HepG2 (cell line): ENCODE data around the gene SENP5. TPM values are rescaled to one million over a fixed set of nuclear protein-coding genes. Genes with fewer than 3 reads are reported as not detected.

Source experiments
- ARID4A ChIP-seq: sonication (generic); formaldehyde crosslinking; IDR thresholded peaks from 2 replicates; pipeline ENCODE4 v1.5.0; 2020; ENCODE audit warnings: mild to moderate bottlenecking, missing genetic modification reagents, borderline replicate concordance
- BCL6 ChIP-seq: IDR thresholded peaks from 2 replicates; pipeline ENCODE4 v1.6.1; 2016; ENCODE audit warnings: missing genetic modification reagents, missing compliant biosample characterization
- CERS6 ChIP-seq: sonication (generic); formaldehyde crosslinking; IDR thresholded peaks from 2 replicates; pipeline ENCODE4 v1.5.0; 2020; ENCODE audit warnings: missing genetic modification reagents
- CTCF ChIP-seq: sonication (generic); formaldehyde crosslinking; IDR thresholded peaks from 2 replicates; pipeline ENCODE4 v1.5.0; 2020; ENCODE audit warnings: mild to moderate bottlenecking, missing genetic modification reagents, moderate library complexity
- GABPB1 ChIP-seq: IDR thresholded peaks from 2 replicates; pipeline ENCODE4 v1.6.1; 2016; ENCODE audit warnings: mild to moderate bottlenecking, missing genetic modification reagents, moderate library complexity, missing compliant biosample characterization
- KLF6 ChIP-seq: IDR thresholded peaks from 2 replicates; pipeline ENCODE4 v1.8.0; 2016; ENCODE audit warnings: missing biosample characterization, missing genetic modification reagents
- MEF2D ChIP-seq: sonication (generic); formaldehyde crosslinking; IDR thresholded peaks from 2 replicates; pipeline ENCODE4 v1.5.1; 2020; ENCODE audit warnings: mild to moderate bottlenecking, missing genetic modification reagents
- MTA1 ChIP-seq: sonication (generic); formaldehyde crosslinking; IDR thresholded peaks from 2 replicates; pipeline ENCODE4 v1.4.0; 2020; ENCODE audit warnings: missing genetic modification reagents, mild to moderate bottlenecking, borderline replicate concordance
- NCOA1 ChIP-seq: sonication (generic); formaldehyde crosslinking; IDR thresholded peaks from 2 replicates; pipeline ENCODE4 v1.9.0; 2021; ENCODE audit warnings: missing genetic modification reagents
- SALL1 ChIP-seq: sonication (generic); formaldehyde crosslinking; IDR thresholded peaks from 2 replicates; pipeline ENCODE4 v1.8.0; 2022; ENCODE audit warnings: mild to moderate bottlenecking, missing genetic modification reagents
- SP5 ChIP-seq: IDR thresholded peaks from 2 replicates; pipeline ENCODE4 v1.6.1; 2016; ENCODE audit warnings: low read depth, borderline replicate concordance
- THAP8 ChIP-seq: sonication (generic); formaldehyde crosslinking; IDR thresholded peaks from 2 replicates; pipeline ENCODE4 v1.5.1; 2020; ENCODE audit warnings: missing genetic modification reagents, mild to moderate bottlenecking, borderline replicate concordance
- ZBTB38 ChIP-seq: sonication (generic); formaldehyde crosslinking; IDR thresholded peaks from 2 replicates; pipeline ENCODE4 v1.5.1; 2020; ENCODE audit warnings: mild to moderate bottlenecking, missing genetic modification reagents
- ZFP36 ChIP-seq: fragments of 150-350 bp; IDR thresholded peaks from 2 replicates; pipeline ENCODE4 v1.6.1; 2018; ENCODE audit warnings: borderline replicate concordance, low read length, low read depth; ENCODE audit not compliant: partially characterized antibody
- ZFP90 ChIP-seq: sonication (generic); formaldehyde crosslinking; IDR thresholded peaks from 2 replicates; pipeline ENCODE4 v1.8.0; 2022; ENCODE audit warnings: missing genetic modification reagents, mild to moderate bottlenecking, inconsistent platforms, borderline replicate concordance
- ZMYM2 ChIP-seq: sonication (generic); formaldehyde crosslinking; IDR thresholded peaks from 2 replicates; pipeline ENCODE4 v1.8.0; 2022; ENCODE audit warnings: mild to moderate bottlenecking, missing genetic modification reagents
- ZMYM3 ChIP-seq: sonication (generic); formaldehyde crosslinking; IDR thresholded peaks from 2 replicates; pipeline ENCODE4 v1.5.1; 2020; ENCODE audit warnings: mild to moderate bottlenecking, missing genetic modification reagents
- ZNF12 ChIP-seq: sonication (generic); formaldehyde crosslinking; IDR thresholded peaks from 2 replicates; pipeline ENCODE4 v1.5.0; 2020; ENCODE audit warnings: missing genetic modification reagents
- ZNF614 ChIP-seq: IDR thresholded peaks from 2 replicates; pipeline ENCODE4 v1.6.1; 2018; ENCODE audit warnings: missing biosample characterization, missing genetic modification reagents, inconsistent platforms, borderline replicate concordance
- ZNF670 ChIP-seq: sonication (generic); formaldehyde crosslinking; IDR thresholded peaks from 2 replicates; pipeline ENCODE4 v1.8.0; 2022; ENCODE audit warnings: mild to moderate bottlenecking, missing genetic modification reagents, borderline replicate concordance
- ZNF740 ChIP-seq: sonication (generic); formaldehyde crosslinking; IDR thresholded peaks from 2 replicates; pipeline ENCODE4 v1.4.0; 2020; ENCODE audit warnings: missing genetic modification reagents
- ZSCAN12 ChIP-seq: sonication (generic); formaldehyde crosslinking; IDR thresholded peaks from 2 replicates; pipeline ENCODE4 v1.9.0; 2021; ENCODE audit warnings: mild to moderate bottlenecking, missing genetic modification reagents
- polyA plus RNA-seq, 8 experiments: library from polyadenylated mRNA; depleted of rRNA in 3 of 8; stranded (reverse) in 7 of 8; unstranded in 1 of 8; fragments of >200 nt; fragmentation: Illumina TruSeq in 4 of 8; extraction: Trizol in 4 of 8; gene quantifications; 2 replicates each; pipeline versions ENCODE4 v1.2.1 to v1.2.3, GENCODE V29; 2011 to 2016; ENCODE audit warnings: low read depth in 4 of 8, missing spikeins in 1 of 8, mixed read lengths in 1 of 8; ENCODE audit not compliant: insufficient read depth in 1 of 8
- total RNA-seq, 5 experiments: library from RNA; depleted of rRNA; stranded (reverse); fragments of >200 nt; fragmentation: Illumina TruSeq; extraction: Trizol; gene quantifications; 2 replicates each; pipeline ENCODE4 v1.2.3, GENCODE V29; 2016; ENCODE audit warnings: low read depth in 1 of 5

SENP5 gene
- total and polyA plus RNA-seq, 2 of the 13 experiments (the other 11 are each of a cell fraction or from before 2014, with no cell fraction given): 17.6 to 30.9 TPM

- no peak for TF ChIP-seq ARID4A (CRISPR knock-in tag)
- TF ChIP-seq THAP8 (CRISPR knock-in tag): no peak
- no peak; the same call in 1 of the 2 replicates for TF ChIP-seq MEF2D (CRISPR knock-in tag)
- no peak for TF ChIP-seq CERS6 (CRISPR knock-in tag)
- TF ChIP-seq ZMYM2 (CRISPR knock-in tag): no peak
- TF ChIP-seq GABPB1: no peak
- no peak for TF ChIP-seq ZNF12 (CRISPR knock-in tag)
- no peak for TF ChIP-seq NCOA1
- TF ChIP-seq BCL6 (CRISPR knock-in tag): no peak
- 0 out of 2 replicates have a peak, but pooled peaks have one; percentile 6 for TF ChIP-seq MTA1 (CRISPR knock-in tag)
- TF ChIP-seq ZMYM3 (CRISPR knock-in tag): peak; percentile 17; the same call in 1 of the 2 replicates
- TF ChIP-seq ZFP36: no peak
- TF ChIP-seq ZNF740 (CRISPR knock-in tag): no peak
- TF ChIP-seq ZNF614 (CRISPR knock-in tag): no peak
- no peak for TF ChIP-seq KLF6
- TF ChIP-seq SALL1 (CRISPR knock-in tag): peak; percentile 8
- no peak for TF ChIP-seq SP5 (CRISPR knock-in tag)
- TF ChIP-seq CTCF: no peak
- TF ChIP-seq ZFP90 (CRISPR knock-in tag): 0 out of 2 replicates have a peak, but pooled peaks have one; percentile 45
- no peak for TF ChIP-seq ZSCAN12 (CRISPR knock-in tag)
- 0 out of 2 replicates have a peak, but pooled peaks have one; percentile 25 for TF ChIP-seq ZNF670 (CRISPR knock-in tag)
- TF ChIP-seq ZBTB38 (CRISPR knock-in tag): peak; percentile 99
Measured at GRCh38 chr3:196966526-196967401, 99.0 kb downstream of the SENP5 start (continued).
